ENCODE data around the gene VPS51.
A peak's percentile ranks its signal among the peaks of the same experiment; 100 is the strongest.

VPS51 gene

DNA sequence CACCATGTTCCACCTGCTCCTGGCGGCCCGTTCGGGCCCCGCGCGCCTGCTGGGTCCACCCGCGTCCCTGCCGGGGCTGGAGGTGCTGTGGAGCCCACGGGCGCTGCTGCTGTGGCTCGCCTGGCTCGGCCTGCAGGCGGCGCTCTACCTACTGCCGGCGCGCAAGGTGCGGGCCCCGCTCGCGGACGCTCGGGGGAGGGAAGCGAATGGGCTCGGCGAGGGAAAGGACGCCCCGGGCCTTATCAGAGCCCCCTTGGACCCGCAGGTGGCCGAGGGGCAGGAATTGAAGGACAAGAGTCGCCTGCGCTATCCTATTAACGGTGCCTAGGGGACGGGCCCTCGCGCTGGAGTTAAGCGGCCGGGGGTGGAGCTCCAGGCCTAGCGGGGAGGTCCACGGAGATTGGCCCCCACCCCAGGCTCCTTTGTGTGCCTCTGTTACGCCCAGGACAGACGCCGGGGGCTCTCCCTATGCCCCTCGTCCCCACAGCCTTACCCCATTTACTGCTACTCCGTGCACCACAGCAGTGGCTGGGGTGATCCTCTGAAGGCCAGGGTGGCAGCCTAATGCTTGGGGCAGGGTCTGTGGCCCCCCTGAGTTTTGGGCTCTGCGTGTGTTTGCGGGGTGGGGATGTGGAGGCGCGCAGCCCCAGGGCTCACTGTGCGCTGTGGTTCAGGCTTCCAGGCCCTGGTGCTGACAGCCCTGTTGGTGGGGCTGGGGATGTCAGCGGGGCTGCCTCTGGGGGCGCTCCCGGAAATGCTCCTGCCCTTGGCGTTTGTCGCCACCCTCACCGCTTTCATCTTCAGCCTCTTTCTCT, 16.7 kb downstream of the VPS51 start:
- Histone ChIP-seq H3K9me3 (ENCODE audit: low read depth, low read length) (no peaks in the 10 kb centered on the region), H3K27ac (no peak overlapping the region), H3K9ac (ENCODE audit: insufficient read length) (peak overlapping the region; percentile 83)

DNA sequence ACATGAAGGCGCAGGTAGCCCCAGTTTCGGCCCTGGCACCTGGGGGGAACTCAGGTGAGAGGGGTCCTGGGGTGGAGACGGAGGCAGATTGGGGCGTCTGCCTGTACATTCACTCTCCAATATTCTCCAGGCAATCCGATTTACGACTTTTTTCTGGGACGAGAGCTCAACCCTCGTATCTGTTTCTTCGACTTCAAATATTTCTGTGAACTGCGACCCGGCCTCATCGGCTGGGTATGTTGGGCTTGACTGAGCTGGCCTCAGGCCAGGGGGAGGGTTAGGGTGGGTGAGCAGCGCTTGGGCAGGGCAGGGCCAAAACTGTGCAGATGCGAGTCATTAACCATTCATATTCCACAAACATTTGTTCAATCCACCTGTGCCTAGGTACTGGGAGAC, 17.3 kb downstream of the VPS51 start:
- Histone ChIP-seq H3K9me3 (ENCODE audit: low read depth, low read length) (no peaks in the 10 kb centered on the region), H3K27ac (no peak overlapping the region), H3K9ac (ENCODE audit: insufficient read length) (peak overlapping the region; percentile 83), H3K4me3 (peak overlapping the region; percentile 98), H3K36me3 (ENCODE audit: insufficient read depth, low read length) (peaks cover 4% of the 10 kb centered on the region; the same call in 1 of the 2 replicates)
- no peak for TF ChIP-seq POLR2AphosphoS5 (IDR thresholded peaks at IDR 0.05; ENCODE audit: borderline replicate concordance, low read depth, low read length)
- no peak for DNase-seq (ENCODE audit: low read depth, low spot score)

More for the DNA sequence above, 16.7 kb downstream of the VPS51 start:
- no peak for DNase-seq (ENCODE audit: low read depth, low spot score)
- Histone ChIP-seq H3K4me3 (peak overlapping the region; percentile 98), H3K36me3 (ENCODE audit: insufficient read depth, low read length) (no peaks in the 10 kb centered on the region)
- TF ChIP-seq FOXP2 (optimal IDR thresholded peaks at IDR 0.05; ENCODE audit: control extremely low read depth, extremely low read length, insufficient read depth) (no peak), EZH2 (IDR thresholded peaks at IDR 0.05) (no peak), POLR2AphosphoS5 (IDR thresholded peaks at IDR 0.05; ENCODE audit: borderline replicate concordance, low read depth, low read length) (no peak; the same call in 1 of the 2 replicates)

DNA sequence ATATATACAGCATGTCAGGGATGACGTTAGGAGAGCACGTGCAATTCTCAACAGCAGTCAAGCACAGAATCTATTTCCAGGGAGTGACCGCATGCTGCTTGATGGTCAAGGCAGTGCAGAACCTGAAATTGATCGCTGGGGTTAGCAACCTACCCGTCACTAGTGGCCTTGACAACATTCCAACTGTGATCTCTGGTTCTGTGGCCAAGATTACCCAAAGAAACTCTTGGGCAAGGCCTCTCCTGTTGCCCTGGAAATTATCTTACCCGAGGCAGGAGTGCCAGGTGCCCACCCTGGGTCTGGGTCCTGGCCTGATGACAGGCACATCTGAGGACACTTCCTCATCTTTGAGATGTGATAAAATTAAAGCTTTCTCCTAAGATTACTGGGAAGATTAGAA, 17.8 kb downstream of the VPS51 start:
- Histone ChIP-seq H3K9ac (ENCODE audit: insufficient read length) (no peak overlapping the region), H3K36me3 (ENCODE audit: insufficient read depth, low read length) (peaks cover 9% of the 10 kb centered on the region; the same call in 1 of the 2 replicates), H3K9me3 (ENCODE audit: low read depth, low read length) (no peaks in the 10 kb centered on the region), H3K27ac (no peak overlapping the region), H3K4me3 (no peak overlapping the region)
- DNase-seq (ENCODE audit: low read depth, low spot score), result no peak
- TF ChIP-seq POLR2AphosphoS5 (IDR thresholded peaks at IDR 0.05; ENCODE audit: borderline replicate concordance, low read depth, low read length) (no peak), FOXP2 (optimal IDR thresholded peaks at IDR 0.05; ENCODE audit: control extremely low read depth, extremely low read length, insufficient read depth) (no peak), EZH2 (IDR thresholded peaks at IDR 0.05) (no peak)

DNA sequence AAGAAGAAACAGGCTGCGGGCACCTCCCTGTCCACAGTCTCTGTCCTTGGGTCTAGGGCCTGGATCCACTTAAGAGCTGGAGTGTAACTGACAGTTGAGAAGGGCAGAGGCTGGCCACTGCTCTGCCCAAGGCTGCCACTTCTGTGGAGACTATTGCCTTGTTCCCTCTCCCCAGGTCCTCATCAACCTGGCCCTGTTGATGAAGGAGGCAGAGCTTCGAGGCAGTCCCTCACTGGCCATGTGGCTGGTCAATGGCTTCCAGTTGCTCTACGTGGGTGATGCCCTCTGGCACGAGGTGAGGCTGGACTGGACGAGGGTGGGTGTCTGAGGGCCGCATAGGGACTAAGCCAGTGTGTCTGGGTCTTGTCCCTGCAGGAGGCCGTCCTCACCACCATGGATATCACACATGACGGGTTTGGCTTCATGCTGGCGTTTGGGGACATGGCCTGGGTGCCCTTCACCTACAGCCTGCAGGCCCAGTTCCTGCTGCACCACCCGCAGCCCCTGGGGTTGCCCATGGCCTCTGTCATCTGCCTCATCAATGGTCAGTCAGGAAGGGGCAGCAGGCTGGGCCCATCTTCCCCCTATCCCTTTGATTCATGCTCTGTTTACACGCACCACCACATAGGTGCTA, 18.6 kb downstream of the VPS51 start:
- Histone ChIP-seq H3K27ac (no peak overlapping the region), H3K9ac (ENCODE audit: insufficient read length) (no peak overlapping the region), H3K9me3 (ENCODE audit: low read depth, low read length) (no peaks in the 10 kb centered on the region), H3K4me3 (no peak overlapping the region), H3K36me3 (ENCODE audit: insufficient read depth, low read length) (peaks cover 16% of the 10 kb centered on the region; the same call in 1 of the 2 replicates)
- no peak for TF ChIP-seq EZH2 (IDR thresholded peaks at IDR 0.05)
- TF ChIP-seq FOXP2 (optimal IDR thresholded peaks at IDR 0.05; ENCODE audit: control extremely low read depth, extremely low read length, insufficient read depth), result no peak
- peak; percentile 20; the same call in 1 of the 2 replicates for TF ChIP-seq POLR2AphosphoS5 (IDR thresholded peaks at IDR 0.05; ENCODE audit: borderline replicate concordance, low read depth, low read length)
- no peak for DNase-seq (ENCODE audit: low read depth, low spot score)

GRCh38 chr11:65115361-65116082, 19.5 kb downstream of the VPS51 start:
- no peak overlapping the region for H3K27ac ChIP-seq
- H3K4me3 ChIP-seq, result peak overlapping the region; percentile 82; the same call in 1 of the 2 replicates
- no peak overlapping the region for H3K9ac ChIP-seq (ENCODE audit: insufficient read length)
- no peak for TF ChIP-seq EZH2 (IDR thresholded peaks at IDR 0.05)
- TF ChIP-seq FOXP2 (optimal IDR thresholded peaks at IDR 0.05; ENCODE audit: control extremely low read depth, extremely low read length, insufficient read depth), result no peak
- TF ChIP-seq POLR2AphosphoS5 (IDR thresholded peaks at IDR 0.05; ENCODE audit: borderline replicate concordance, low read depth, low read length), result no peak
- H3K9me3 ChIP-seq (ENCODE audit: low read depth, low read length), result no peaks in the 10 kb centered on the region
- peaks cover 24% of the 10 kb centered on the region for H3K36me3 ChIP-seq (ENCODE audit: insufficient read depth, low read length)
- DNase-seq (ENCODE audit: low read depth, low spot score), result no peak

GRCh38 chr11:65116370-65117205, 20.6 kb downstream of the VPS51 start:
- TF ChIP-seq FOXP2 (optimal IDR thresholded peaks at IDR 0.05; ENCODE audit: control extremely low read depth, extremely low read length, insufficient read depth) (no peak), POLR2AphosphoS5 (IDR thresholded peaks at IDR 0.05; ENCODE audit: borderline replicate concordance, low read depth, low read length) (0 out of 2 replicates have a peak, but pooled peaks have one; percentile 39), EZH2 (IDR thresholded peaks at IDR 0.05) (no peak)
- Histone ChIP-seq H3K27ac (peak overlapping the region; percentile 49), H3K9ac (ENCODE audit: insufficient read length) (peak overlapping the region; percentile 91), H3K4me3 (peak overlapping the region; percentile 82), H3K36me3 (ENCODE audit: insufficient read depth, low read length) (peaks cover 34% of the 10 kb centered on the region), H3K9me3 (ENCODE audit: low read depth, low read length) (no peaks in the 10 kb centered on the region)
- DNase-seq (ENCODE audit: low read depth, low spot score), result no peak

- peak within 1 kb of the TSS; percentile 82 for H3K4me3 ChIP-seq
- H3K27ac ChIP-seq, result peak within 1 kb of the TSS; percentile 49
- peaks cover 34% of the 10 kb centered on the region for H3K36me3 ChIP-seq (ENCODE audit: insufficient read depth, low read length)
- no peaks in the 10 kb centered on the region for H3K9me3 ChIP-seq (ENCODE audit: low read depth, low read length)
- peak within 1 kb of the TSS; percentile 91 for H3K9ac ChIP-seq (ENCODE audit: insufficient read length)
- DNase-seq (ENCODE audit: low read depth, low spot score), result peak; percentile 96
- peak; percentile 90 for TF ChIP-seq POLR2AphosphoS5 (IDR thresholded peaks at IDR 0.05; ENCODE audit: borderline replicate concordance, low read depth, low read length)
- TF ChIP-seq FOXP2 (optimal IDR thresholded peaks at IDR 0.05; ENCODE audit: control extremely low read depth, extremely low read length, insufficient read depth), result peak; percentile 96
- TF ChIP-seq EZH2 (IDR thresholded peaks at IDR 0.05), result no peak
Measured at GRCh38 chr11:65117206-65118096, 21.4 kb downstream of the VPS51 start, which contains the start of gene ZNHIT2. Gene ZNHIT2, minus strand, starts transcription at chr11:65117701. Its CDS starts 48 bp downstream, at chr11:65117653.

Measured in SK-N-MC (cell line).